Astrocyte (in vitro differentiated cells and primary cell): ENCODE data around the gene SMG7.

Source experiments
- CTCF ChIP-seq: IDR thresholded peaks from 2 replicates; pipeline ENCODE4 v1.5.1; 2011; ENCODE audit warnings: low read depth, mild to moderate bottlenecking, inconsistent platforms, low read length, moderate library complexity; ENCODE audit not compliant: insufficient read depth
- EZH2 ChIP-seq: IDR thresholded peaks from 2 replicates; pipeline ENCODE4 v1.6.1; 2012; ENCODE audit warnings: mild to moderate bottlenecking, low read length, inconsistent platforms; ENCODE audit not compliant: insufficient read depth

- TF ChIP-seq EZH2, result no peak
- no peak for TF ChIP-seq CTCF
These were observed 15.5 kb upstream of the SMG7 start for GRCh38 chr1:183456826-183457225.
